HepG2 (cell line): ENCODE measurements around the gene POLR3E. TPM values are rescaled to one million over a fixed set of nuclear protein-coding genes. Genes with fewer than 3 reads are reported as not detected.

ENCODE experiments used
- ARNT2 ChIP-seq: sonication (generic); formaldehyde crosslinking; IDR thresholded peaks from 2 replicates; pipeline ENCODE4 v1.8.0; 2022; ENCODE audit warnings: mild to moderate bottlenecking, low read depth, missing genetic modification reagents, moderate library complexity
- ATF3 ChIP-seq: sonication (generic); formaldehyde crosslinking; IDR thresholded peaks from 2 replicates; pipeline ENCODE4 v1.4.0; 2020; ENCODE audit warnings: missing genetic modification reagents
- E2F2 ChIP-seq: sonication (generic); formaldehyde crosslinking; IDR thresholded peaks from 2 replicates; pipeline ENCODE4 v1.4.0; 2020; ENCODE audit warnings: missing genetic modification reagents, borderline replicate concordance
- ELF1 ChIP-seq: sonication (generic); formaldehyde crosslinking; IDR thresholded peaks from 2 replicates; pipeline ENCODE4 v1.4.0; 2020; ENCODE audit warnings: missing genetic modification reagents
- ESRRA ChIP-seq: sonication (generic); formaldehyde crosslinking; IDR thresholded peaks from 2 replicates; pipeline ENCODE4 v1.5.1; 2020; ENCODE audit warnings: mild to moderate bottlenecking, low read depth, missing genetic modification reagents
- JUND ChIP-seq: sonication (generic); formaldehyde crosslinking; IDR thresholded peaks from 2 replicates; pipeline ENCODE4 v1.8.0; 2022; ENCODE audit warnings: mild to moderate bottlenecking, missing genetic modification reagents
- KLF11 ChIP-seq: IDR thresholded peaks from 2 replicates; pipeline ENCODE4 v1.6.1; 2016; ENCODE audit warnings: missing compliant biosample characterization
- MAFF ChIP-seq: IDR thresholded peaks from 2 replicates; pipeline ENCODE4 v1.6.1; 2011; ENCODE audit warnings: low read depth, low read length, improper control_type of control experiment
- MEIS2 ChIP-seq: sonication (generic); formaldehyde crosslinking; IDR thresholded peaks from 2 replicates; pipeline ENCODE4 v1.9.0; 2021; ENCODE audit warnings: mild to moderate bottlenecking, missing genetic modification reagents
- MTA1 ChIP-seq: sonication (generic); formaldehyde crosslinking; IDR thresholded peaks from 2 replicates; pipeline ENCODE4 v1.4.0; 2020; ENCODE audit warnings: missing genetic modification reagents, mild to moderate bottlenecking, borderline replicate concordance
- NCOA2 ChIP-seq: sonication (generic); formaldehyde crosslinking; IDR thresholded peaks from 2 replicates; pipeline ENCODE4 v1.8.0; 2022; ENCODE audit warnings: inconsistent platforms
- NFRKB ChIP-seq: fragments of 450-650 bp; IDR thresholded peaks from 2 replicates; pipeline ENCODE4 v1.6.1; 2017
- NR2F2 ChIP-seq: IDR thresholded peaks from 2 replicates; pipeline ENCODE4 v1.6.1; 2012; ENCODE audit warnings: low read depth, inconsistent platforms, borderline replicate concordance
- PAF1 ChIP-seq: IDR thresholded peaks from 2 replicates; pipeline ENCODE4 v1.6.1; 2016; ENCODE audit warnings: missing genetic modification reagents, missing compliant biosample characterization
- PHF21A ChIP-seq: sonication (generic); formaldehyde crosslinking; IDR thresholded peaks from 2 replicates; pipeline ENCODE4 v1.5.0; 2020; ENCODE audit warnings: mild to moderate bottlenecking, missing genetic modification reagents
- PRPF4 ChIP-seq: fragments of 200-400 bp; formaldehyde crosslinking; IDR thresholded peaks from 2 replicates; pipeline ENCODE4 v1.6.1; 2016; ENCODE audit warnings: low read length, low read depth; ENCODE audit not compliant: poor library complexity, severe bottlenecking
- RORA ChIP-seq: sonication (generic); formaldehyde crosslinking; IDR thresholded peaks from 2 replicates; pipeline ENCODE4 v1.5.0; 2020; ENCODE audit warnings: mild to moderate bottlenecking, missing genetic modification reagents, moderate library complexity
- SCMH1 ChIP-seq: sonication (generic); formaldehyde crosslinking; IDR thresholded peaks from 2 replicates; pipeline ENCODE4 v1.9.0; 2021; ENCODE audit warnings: missing genetic modification reagents, mild to moderate bottlenecking, borderline replicate concordance
- ZFP36L1 ChIP-seq: sonication (generic); formaldehyde crosslinking; IDR thresholded peaks from 2 replicates; pipeline ENCODE4 v1.8.0; 2022; ENCODE audit warnings: mild to moderate bottlenecking, missing genetic modification reagents, moderate library complexity
- ZNF121 ChIP-seq: sonication (generic); formaldehyde crosslinking; IDR thresholded peaks from 2 replicates; pipeline ENCODE4 v1.5.0; 2020; ENCODE audit warnings: mild to moderate bottlenecking, missing genetic modification reagents
- ZNF512B ChIP-seq: sonication (generic); formaldehyde crosslinking; IDR thresholded peaks from 2 replicates; pipeline ENCODE4 v1.5.1; 2020; ENCODE audit warnings: missing genetic modification reagents, mild to moderate bottlenecking, borderline replicate concordance
- ZNF576 ChIP-seq: sonication (generic); formaldehyde crosslinking; IDR thresholded peaks from 2 replicates; pipeline ENCODE4 v1.4.0; 2020; ENCODE audit warnings: mild to moderate bottlenecking, missing genetic modification reagents
- ZNF782 ChIP-seq: sonication (generic); formaldehyde crosslinking; IDR thresholded peaks from 2 replicates; pipeline ENCODE4 v1.4.0; 2020; ENCODE audit warnings: missing genetic modification reagents, mild to moderate bottlenecking, borderline replicate concordance
- polyA plus RNA-seq, 8 experiments: library from polyadenylated mRNA; depleted of rRNA in 3 of 8; stranded (reverse) in 7 of 8; unstranded in 1 of 8; fragments of >200 nt; fragmentation: Illumina TruSeq in 4 of 8; extraction: Trizol in 4 of 8; gene quantifications; 2 replicates each; pipeline versions ENCODE4 v1.2.1 to v1.2.3, GENCODE V29; 2011 to 2016; ENCODE audit warnings: low read depth in 4 of 8, missing spikeins in 1 of 8, mixed read lengths in 1 of 8; ENCODE audit not compliant: insufficient read depth in 1 of 8
- total RNA-seq, 5 experiments: library from RNA; depleted of rRNA; stranded (reverse); fragments of >200 nt; fragmentation: Illumina TruSeq; extraction: Trizol; gene quantifications; 2 replicates each; pipeline ENCODE4 v1.2.3, GENCODE V29; 2016; ENCODE audit warnings: low read depth in 1 of 5
- TF ChIP-seq, protein P1 (sequence below): sonication (generic); formaldehyde crosslinking; IDR thresholded peaks from 2 replicates; pipeline ENCODE4 v1.5.0; 2020; ENCODE audit warnings: missing genetic modification reagents

Gene POLR3E
- total and polyA plus RNA-seq, 2 of the 13 experiments (the other 11 are each of a cell fraction or from before 2014, with no cell fraction given), result 135 to 262 TPM

DNA sequence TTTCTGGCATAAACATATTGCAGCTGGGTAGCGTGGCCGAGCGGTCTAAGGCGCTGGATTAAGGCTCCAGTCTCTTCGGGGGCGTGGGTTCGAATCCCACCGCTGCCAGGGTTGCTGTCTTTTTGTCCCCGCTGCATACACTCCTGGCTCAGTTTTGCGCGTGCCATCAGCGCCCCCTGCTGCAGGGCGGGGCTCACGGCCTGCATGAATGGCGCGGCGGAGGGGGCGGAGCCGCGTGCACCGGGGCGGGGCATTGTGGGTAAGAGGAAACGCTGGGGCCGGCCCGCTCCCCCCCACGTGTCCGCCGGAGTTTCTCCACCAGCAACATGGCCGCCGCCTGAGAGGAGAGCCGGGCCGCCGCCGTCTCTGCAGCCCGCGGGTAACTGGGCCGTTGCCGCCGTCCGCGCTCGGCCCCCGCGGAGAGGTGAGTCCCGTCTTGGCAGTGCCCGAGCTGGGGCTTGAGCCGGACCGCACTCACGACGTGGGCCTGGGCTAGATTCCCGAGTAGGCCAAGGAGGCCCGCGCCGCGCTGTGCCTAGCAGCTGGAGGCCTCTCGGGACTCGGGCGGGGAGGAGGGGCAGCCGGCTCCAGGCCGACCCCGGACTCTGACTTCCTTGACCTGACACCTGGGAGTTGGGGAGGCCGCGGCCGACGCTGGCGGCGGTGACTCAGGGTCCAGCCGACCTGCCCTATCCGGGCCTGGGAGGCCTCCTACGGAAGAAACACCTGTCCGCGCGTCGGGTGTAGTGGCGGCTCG lies at the start of gene POLR3E (continued):
- TF ChIP-seq RORA (CRISPR knock-in tag) (no peak), ATF3 (CRISPR knock-in tag) (peak; percentile 71), ARNT2 (CRISPR knock-in tag) (peak; percentile 97), PAF1 (CRISPR knock-in tag) (no peak), PRPF4 (peak; percentile 35), SCMH1 (CRISPR knock-in tag) (no peak), MEIS2 (peak; percentile 79), ZNF121 (CRISPR knock-in tag) (peak; percentile 63), ZNF512B (CRISPR knock-in tag) (peak; percentile 74; the same call in 1 of the 2 replicates), MAFF (peak; percentile 87; the same call in 1 of the 2 replicates), MTA1 (CRISPR knock-in tag) (peak; percentile 98; the same call in 1 of the 2 replicates), ESRRA (CRISPR knock-in tag) (peak; percentile 91), JUND (CRISPR knock-in tag) (peak; percentile 54), ZNF782 (peak; percentile 95), NR2F2 (peak; percentile 70; the same call in 1 of the 2 replicates), KLF11 (CRISPR knock-in tag) (peak; percentile 99), PHF21A (CRISPR knock-in tag) (peak; percentile 92), E2F2 (CRISPR knock-in tag) (peak; percentile 94; the same call in 1 of the 2 replicates), ZNF576 (CRISPR knock-in tag) (peak; percentile 88; the same call in 1 of the 2 replicates), ELF1 (CRISPR knock-in tag) (peak; percentile 88), NFRKB (peak; percentile 88), NCOA2 (CRISPR knock-in tag) (peak; percentile 85), ZFP36L1 (CRISPR knock-in tag) (peak; percentile 97)
- TF ChIP-seq, protein P1, sequence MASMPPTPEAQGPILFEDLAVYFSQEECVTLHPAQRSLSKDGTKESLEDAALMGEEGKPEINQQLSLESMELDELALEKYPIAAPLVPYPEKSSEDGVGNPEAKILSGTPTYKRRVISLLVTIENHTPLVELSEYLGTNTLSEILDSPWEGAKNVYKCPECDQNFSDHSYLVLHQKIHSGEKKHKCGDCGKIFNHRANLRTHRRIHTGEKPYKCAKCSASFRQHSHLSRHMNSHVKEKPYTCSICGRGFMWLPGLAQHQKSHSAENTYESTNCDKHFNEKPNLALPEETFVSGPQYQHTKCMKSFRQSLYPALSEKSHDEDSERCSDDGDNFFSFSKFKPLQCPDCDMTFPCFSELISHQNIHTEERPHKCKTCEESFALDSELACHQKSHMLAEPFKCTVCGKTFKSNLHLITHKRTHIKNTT (CRISPR knock-in tag), result peak; percentile 100
